HG03095 (cell line): ENCODE data around the gene EPB41.
"Not testable (repeated sequence)": the region's sequence is repeated elsewhere in the genome, so short reads cannot be mapped to it uniquely, and the experiment has no call there.

Experiments
- ATAC-seq: cut with Tn5 transposase; IDR thresholded peaks from one replicate; pipeline ENCODE4 v1.9.1; 2021; ENCODE audit warnings: moderate library complexity; ENCODE audit not compliant: unreplicated experiment

Gene EPB41

GRCh38 chr1:28926629-28927265 is 12.4 kb downstream of the EPB41 start:
- ATAC-seq: peak; percentile 63

GRCh38 chr1:28927266-28927647 is 12.9 kb downstream of the EPB41 start:
- no peak for ATAC-seq

GRCh38 chr1:28927648-28928313 is 13.4 kb downstream of the EPB41 start:
- no peak for ATAC-seq

GRCh38 chr1:28928314-28928941 is 14.1 kb downstream of the EPB41 start:
- ATAC-seq: no peak

- no peak for ATAC-seq
Observed at GRCh38 chr1:28933277-28933676, 18.9 kb downstream of the EPB41 start.

- ATAC-seq: no peak
Observed at GRCh38 chr1:28933918-28934317, 19.5 kb downstream of the EPB41 start.

- no peak for ATAC-seq
Observed at GRCh38 chr1:28934676-28935075, 20.3 kb downstream of the EPB41 start.

GRCh38 chr1:28935293-28935692 is 20.9 kb downstream of the EPB41 start:
- no peak for ATAC-seq

GRCh38 chr1:28936094-28936493 is 21.7 kb downstream of the EPB41 start:
- ATAC-seq: no peak

- ATAC-seq: no peak
Observed at GRCh38 chr1:28936528-28936927, 22.2 kb downstream of the EPB41 start.

- ATAC-seq: not testable (repeated sequence)
Observed at GRCh38 chr1:28943581-28943980, 29.2 kb downstream of the EPB41 start.

- no peak for ATAC-seq
Observed at GRCh38 chr1:28950006-28950405, 35.6 kb downstream of the EPB41 start.

- ATAC-seq: no peak
Observed at GRCh38 chr1:28950449-28950848, 36.1 kb downstream of the EPB41 start.

- no peak for ATAC-seq
Observed at GRCh38 chr1:28954126-28954726, 39.9 kb downstream of the EPB41 start.

- no peak for ATAC-seq
Observed at GRCh38 chr1:28956038-28956464, 41.7 kb downstream of the EPB41 start.

- not testable (repeated sequence) for ATAC-seq
Observed at GRCh38 chr1:28962114-28962831, 47.9 kb downstream of the EPB41 start.

GRCh38 chr1:28965271-28965870 is 51.0 kb downstream of the EPB41 start:
- no peak for ATAC-seq

GRCh38 chr1:28966617-28967016 is 52.2 kb downstream of the EPB41 start:
- ATAC-seq: no peak

- no peak for ATAC-seq
Observed at GRCh38 chr1:28971980-28972771, 57.8 kb downstream of the EPB41 start.
